ENCODE measurements around the gene SLAMF1.
"Not testable (repeated sequence)": the region's sequence is repeated elsewhere in the genome, so short reads cannot be mapped to it uniquely, and the experiment has no call there.

DNA sequence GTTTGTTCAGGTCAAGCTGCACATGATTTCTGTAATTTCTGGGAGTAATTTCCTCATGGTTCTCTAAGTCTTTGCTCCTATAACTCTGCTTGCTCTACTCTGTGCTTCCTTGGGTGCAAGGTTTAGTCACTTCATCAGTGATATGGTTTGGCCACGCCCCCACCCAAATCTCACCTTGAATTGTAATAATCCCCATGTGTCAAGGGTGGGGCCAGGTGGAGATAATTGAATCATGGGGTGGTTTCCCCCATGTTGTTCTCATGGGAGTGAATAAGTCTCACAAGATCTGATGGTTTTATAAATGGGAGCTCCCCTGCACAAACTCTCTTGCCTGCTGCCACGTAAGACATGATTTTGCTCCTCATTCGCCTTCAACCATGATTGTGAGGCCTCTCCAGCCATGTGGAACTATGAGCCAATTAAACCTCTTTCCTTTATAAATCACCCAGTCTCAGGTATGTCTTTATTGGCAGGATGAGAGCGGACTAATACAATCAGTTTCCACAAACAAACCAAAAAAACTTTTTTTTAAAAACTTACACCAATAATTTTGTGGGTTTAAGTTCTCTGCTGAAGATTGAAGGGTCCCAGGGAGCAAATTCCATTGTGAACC lies 19.1 kb downstream of the SLAMF1 start:
- TF ChIP-seq, protein P1, sequence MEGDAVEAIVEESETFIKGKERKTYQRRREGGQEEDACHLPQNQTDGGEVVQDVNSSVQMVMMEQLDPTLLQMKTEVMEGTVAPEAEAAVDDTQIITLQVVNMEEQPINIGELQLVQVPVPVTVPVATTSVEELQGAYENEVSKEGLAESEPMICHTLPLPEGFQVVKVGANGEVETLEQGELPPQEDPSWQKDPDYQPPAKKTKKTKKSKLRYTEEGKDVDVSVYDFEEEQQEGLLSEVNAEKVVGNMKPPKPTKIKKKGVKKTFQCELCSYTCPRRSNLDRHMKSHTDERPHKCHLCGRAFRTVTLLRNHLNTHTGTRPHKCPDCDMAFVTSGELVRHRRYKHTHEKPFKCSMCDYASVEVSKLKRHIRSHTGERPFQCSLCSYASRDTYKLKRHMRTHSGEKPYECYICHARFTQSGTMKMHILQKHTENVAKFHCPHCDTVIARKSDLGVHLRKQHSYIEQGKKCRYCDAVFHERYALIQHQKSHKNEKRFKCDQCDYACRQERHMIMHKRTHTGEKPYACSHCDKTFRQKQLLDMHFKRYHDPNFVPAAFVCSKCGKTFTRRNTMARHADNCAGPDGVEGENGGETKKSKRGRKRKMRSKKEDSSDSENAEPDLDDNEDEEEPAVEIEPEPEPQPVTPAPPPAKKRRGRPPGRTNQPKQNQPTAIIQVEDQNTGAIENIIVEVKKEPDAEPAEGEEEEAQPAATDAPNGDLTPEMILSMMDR (IDR thresholded peaks at IDR 0.05), result not testable (repeated sequence)
- TF ChIP-seq POLR2A (IDR thresholded peaks at IDR 0.05), result not testable (repeated sequence)

Measured in right lobe of liver (tissue), 4 donors.